Esophagus (tissue), 2 donors: ENCODE results near the gene ANKRD44. TPM values are rescaled to one million over a fixed set of nuclear protein-coding genes. Genes with fewer than 3 reads are reported as not detected.

Experiments used
- H3K27ac ChIP-seq, 2 donors: one replicate each; pipeline ENCODE4 v1.5.1; 2013; ENCODE audit warnings: low read depth in 2 of 2, mild to moderate bottlenecking in 2 of 2, inconsistent platforms in 1 of 2, low read length in 1 of 2, moderate library complexity in 1 of 2
- H3K27me3 ChIP-seq, 2 donors: one replicate each; pipeline ENCODE4 v1.6.1; 2013; ENCODE audit warnings: low read length in 2 of 2, control low read depth in 1 of 2, mild to moderate bottlenecking in 1 of 2; ENCODE audit not compliant: insufficient read depth in 2 of 2, control insufficient read depth in 1 of 2
- H3K36me3 ChIP-seq, 2 donors: one replicate each; pipeline ENCODE4 v1.6.1; 2013; ENCODE audit warnings: low read length in 1 of 2; ENCODE audit not compliant: control insufficient read depth in 2 of 2, insufficient read depth in 2 of 2
- H3K4me1 ChIP-seq, 2 donors: one replicate each; pipeline ENCODE4 v1.6.1; 2013; ENCODE audit warnings: low read length in 1 of 2; ENCODE audit not compliant: control insufficient read depth in 2 of 2, insufficient read depth in 2 of 2
- H3K4me3 ChIP-seq, 2 donors: one replicate each; pipeline ENCODE4 v1.5.1; 2013; ENCODE audit warnings: low read length in 2 of 2, mild to moderate bottlenecking in 2 of 2, low read depth in 1 of 2, moderate library complexity in 1 of 2
- H3K9me3 ChIP-seq, 2 donors: one replicate each; pipeline ENCODE4 v1.6.1; 2013; ENCODE audit warnings: mild to moderate bottlenecking in 2 of 2, low read depth in 1 of 2, low read length in 1 of 2, moderate library complexity in 1 of 2; ENCODE audit not compliant: control insufficient read depth in 2 of 2, insufficient read depth in 1 of 2
- WGBS, 2 donors: extraction: QIAGEN DNeasy Blood & Tissue Kit; methylation state at CpG; one replicate each; pipeline ENCODE4 v1.1.7; 2013; 5-methylcytosine and 5-hydroxymethylcytosine counted together
- polyA plus RNA-seq, 2 donors: library from polyadenylated mRNA; stranded (reverse); fragments of 200-250 nt; gene quantifications; one replicate each; pipeline ENCODE4 v1.2.3, GENCODE V29; 2013
- donor health status: healthy with polysubstance abuse.
- donor health status: Bipolar disorder and iron deficiency.

The ANKRD44 gene
- polyA plus RNA-seq, 2 donors: 1.1 to 1.5 TPM

- Histone ChIP-seq H3K9me3 (no peaks in the 10 kb centered on the region), H3K4me3 (no peak overlapping the region)
- WGBS, 2 donors: 93 to 94% methylated on average over 1 of the region's 1 CpG
These were observed 342.1 kb downstream of the ANKRD44 start for GRCh38 chr2:196968516-196968915.

GRCh38 chr2:196967775-196968174 lies 342.8 kb downstream of the ANKRD44 start:
- Histone ChIP-seq H3K36me3 (no peaks in the 10 kb centered on the region), H3K4me1 (peaks cover 0 to 2% of the 10 kb centered on the region in 2 donors), H3K27me3 (no peaks in the 10 kb centered on the region), H3K9me3 (no peaks in the 10 kb centered on the region), H3K27ac (no peak overlapping the region), H3K4me3 (no peak overlapping the region)
- 82 to 92% methylated on average over 3 of the region's 3 CpGs for WGBS, 2 donors

More at GRCh38 chr2:196968516-196968915, 342.1 kb downstream of the ANKRD44 start:
- H3K27ac ChIP-seq: no peak overlapping the region
- no peaks in the 10 kb centered on the region for H3K27me3 ChIP-seq
- H3K36me3 ChIP-seq: no peaks in the 10 kb centered on the region
- H3K4me1 ChIP-seq: peaks cover 0 to 2% of the 10 kb centered on the region in 2 donors

- WGBS, 2 donors: 23 to 37% methylated on average over 7 of the region's 7 CpGs
- Histone ChIP-seq H3K4me1 (peaks cover 0 to 2% of the 10 kb centered on the region in 2 donors), H3K27ac (no peak overlapping the region), H3K4me3 (no peak overlapping the region), H3K27me3 (no peaks in the 10 kb centered on the region), H3K9me3 (no peaks in the 10 kb centered on the region), H3K36me3 (no peaks in the 10 kb centered on the region)
These were observed 343.5 kb downstream of the ANKRD44 start for GRCh38 chr2:196967116-196967515.

GRCh38 chr2:196966061-196966460 lies 344.5 kb downstream of the ANKRD44 start:
- Histone ChIP-seq H3K27me3 (no peaks in the 10 kb centered on the region), H3K4me1 (peaks cover 0 to 2% of the 10 kb centered on the region in 2 donors), H3K4me3 (no peak overlapping the region), H3K27ac (no peak overlapping the region), H3K9me3 (no peaks in the 10 kb centered on the region), H3K36me3 (no peaks in the 10 kb centered on the region)
- WGBS, 2 donors: 58 to 74% methylated on average over 3 of the region's 3 CpGs

- Histone ChIP-seq H3K27ac (no peak overlapping the region), H3K4me1 (peaks cover 0 to 2% of the 10 kb centered on the region in 2 donors)
- WGBS, 2 donors: 67 to 87% methylated on average over 4 of the region's 4 CpGs
These were observed 344.9 kb downstream of the ANKRD44 start for GRCh38 chr2:196965651-196966050.

GRCh38 chr2:196963961-196964360 lies 346.6 kb downstream of the ANKRD44 start:
- Histone ChIP-seq H3K4me3 (no peak overlapping the region), H3K27me3 (no peaks in the 10 kb centered on the region), H3K4me1 (peaks cover 0 to 2% of the 10 kb centered on the region in 2 donors), H3K36me3 (no peaks in the 10 kb centered on the region), H3K27ac (no peak overlapping the region), H3K9me3 (no peaks in the 10 kb centered on the region)
- WGBS, 2 donors: 73 to 75% methylated on average over 1 of the region's 1 CpG

More at GRCh38 chr2:196965651-196966050, 344.9 kb downstream of the ANKRD44 start:
- Histone ChIP-seq H3K9me3 (no peaks in the 10 kb centered on the region), H3K36me3 (no peaks in the 10 kb centered on the region), H3K27me3 (no peaks in the 10 kb centered on the region), H3K4me3 (no peak overlapping the region)

GRCh38 chr2:196963043-196963442 lies 347.5 kb downstream of the ANKRD44 start:
- 63 to 76% methylated on average over 2 of the region's 2 CpGs for WGBS, 2 donors
- H3K27ac ChIP-seq: no peak overlapping the region
- H3K9me3 ChIP-seq: no peaks in the 10 kb centered on the region
- no peaks in the 10 kb centered on the region for H3K27me3 ChIP-seq
- H3K4me3 ChIP-seq: no peak overlapping the region
- no peaks in the 10 kb centered on the region for H3K36me3 ChIP-seq
- peaks cover 0 to 2% of the 10 kb centered on the region in 2 donors for H3K4me1 ChIP-seq

- H3K27me3 ChIP-seq: no peaks in the 10 kb centered on the region
- no peaks in the 10 kb centered on the region for H3K36me3 ChIP-seq
- H3K4me3 ChIP-seq: no peak overlapping the region
- H3K4me1 ChIP-seq: peaks cover 0 to 2% of the 10 kb centered on the region in 2 donors
- 84 to 85% methylated on average over 2 of the region's 2 CpGs for WGBS, 2 donors
- H3K9me3 ChIP-seq: no peaks in the 10 kb centered on the region
- H3K27ac ChIP-seq: no peak overlapping the region
These were observed 348.3 kb downstream of the ANKRD44 start for GRCh38 chr2:196962325-196962724.

GRCh38 chr2:196961889-196962288 lies 348.7 kb downstream of the ANKRD44 start:
- Histone ChIP-seq H3K9me3 (no peaks in the 10 kb centered on the region), H3K27ac (no peak overlapping the region), H3K4me1 (no peaks in the 10 kb centered on the region), H3K4me3 (no peak overlapping the region), H3K36me3 (no peaks in the 10 kb centered on the region), H3K27me3 (no peaks in the 10 kb centered on the region)

- Histone ChIP-seq H3K4me1 (no peaks in the 10 kb centered on the region), H3K4me3 (no peak overlapping the region), H3K36me3 (no peaks in the 10 kb centered on the region), H3K9me3 (no peaks in the 10 kb centered on the region), H3K27me3 (no peaks in the 10 kb centered on the region), H3K27ac (no peak overlapping the region)
- 84 to 89% methylated on average over 3 of the region's 3 CpGs for WGBS, 2 donors
These were observed 350.7 kb downstream of the ANKRD44 start for GRCh38 chr2:196959734-196960338.
